ENCODE results near the gene KBTBD4.

KBTBD4 gene

DNA sequence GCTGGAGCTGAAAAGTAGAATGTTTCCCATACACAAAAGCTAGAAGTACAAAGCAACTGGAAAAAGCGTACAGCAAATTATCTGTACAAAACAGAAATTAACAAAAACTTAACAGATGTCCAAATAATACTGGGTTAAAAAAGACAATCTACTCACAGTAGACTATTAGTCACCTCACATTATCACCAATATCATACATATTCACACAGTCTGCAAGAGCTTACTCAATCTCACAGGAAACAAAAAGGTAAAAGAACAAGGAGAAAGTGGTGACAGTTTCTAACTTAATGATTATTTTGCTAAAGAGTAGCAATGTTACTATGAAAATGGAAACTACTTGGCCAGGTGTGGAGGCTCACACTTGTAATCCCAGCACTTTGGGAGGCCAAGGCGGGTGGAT, 37.7 kb downstream of the KBTBD4 start:
- no peak overlapping the region for H3K4me3 ChIP-seq (ENCODE audit: control insufficient read depth in 1 of 7, extremely low read depth in 1 of 7, insufficient read depth in 4 of 7, low read depth in 2 of 7, low read length in 6 of 7)
- ChIA-PET POLR2A (interaction anchor here (0.6 kb wide), 1 partner anchor 27 kb away, joined by 4 read pairs; no protein-coding TSS in a partner anchor), CTCF (interaction anchor here (1.2 to 3.3 kb wide), 7 partner anchors 10 to 32 kb away, joined by 4 to 13 read pairs (median 8); partner anchors contain the start of gene CELF1)
- no peak for DNase-seq
- no peaks in the 10 kb centered on the region for H3K27me3 ChIP-seq (replicated peaks in 2 of 5; ENCODE audit: control insufficient read depth in 4 of 5, insufficient read depth in 5 of 5, low read length in 4 of 5)
- no peak overlapping the region for H3K27ac ChIP-seq (ENCODE audit: insufficient read depth in 1 of 2, low read depth in 1 of 2, low read length in 2 of 2, poor library complexity in 1 of 2, severe bottlenecking in 2 of 2)
- WGBS (ENCODE audit: insufficient coverage): 100% methylated on average over 1 of the region's 2 CpGs
- no peaks in the 10 kb centered on the region for H3K9me3 ChIP-seq (ENCODE audit: control extremely low read depth in 1 of 5, control insufficient read depth in 4 of 5, insufficient read depth in 2 of 5, low read depth in 1 of 5, low read length in 4 of 5)
- H3K36me3 ChIP-seq (ENCODE audit: control insufficient read depth in 4 of 4, insufficient read depth in 4 of 4, low read length in 3 of 4): peaks cover 0 to 5% (median 3%) of the 10 kb centered on the region in 4 experiments
- H3K4me1 ChIP-seq (ENCODE audit: control extremely low read depth in 1 of 4, control insufficient read depth in 4 of 4, insufficient read depth in 4 of 4, low read length in 3 of 4): peaks cover 0 to 22% (median 10%) of the 10 kb centered on the region in 4 experiments

DNA sequence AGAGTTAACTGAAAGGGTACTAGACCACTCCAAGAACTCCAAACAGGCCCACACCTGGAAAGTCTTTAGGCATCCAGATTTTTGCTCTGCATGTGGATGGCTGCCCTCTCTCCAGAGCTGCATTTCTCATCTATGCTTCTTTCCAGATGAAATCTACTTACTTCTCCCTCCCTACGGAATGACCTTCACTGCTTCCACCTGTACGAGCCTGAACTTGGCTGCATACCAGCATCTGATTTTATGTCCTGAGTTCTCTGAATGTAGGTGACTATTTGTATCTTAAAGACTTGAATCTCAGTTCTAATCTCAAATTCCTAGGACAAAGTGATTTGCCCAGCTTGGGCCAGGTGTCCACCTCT, 39.1 kb downstream of the KBTBD4 start:
- DNase-seq: no peak
- no peak overlapping the region for H3K27ac ChIP-seq (ENCODE audit: insufficient read depth in 1 of 2, low read depth in 1 of 2, low read length in 2 of 2, poor library complexity in 1 of 2, severe bottlenecking in 2 of 2)
- H3K36me3 ChIP-seq (ENCODE audit: control insufficient read depth in 4 of 4, insufficient read depth in 4 of 4, low read length in 3 of 4): peaks cover 2 to 5% (median 4%) of the 10 kb centered on the region in 4 experiments
- no peaks in the 10 kb centered on the region for H3K27me3 ChIP-seq (replicated peaks in 2 of 5; ENCODE audit: control insufficient read depth in 4 of 5, insufficient read depth in 5 of 5, low read length in 4 of 5)
- WGBS (ENCODE audit: insufficient coverage): no CpG with 5 or more reads among the region's 2 CpGs
- no peak overlapping the region for H3K4me3 ChIP-seq (ENCODE audit: control insufficient read depth in 1 of 7, extremely low read depth in 1 of 7, insufficient read depth in 4 of 7, low read depth in 2 of 7, low read length in 6 of 7)
- POLR2A ChIA-PET: interaction anchor here (0.5 kb wide), 1 partner anchor 39 kb away, joined by 3 read pairs; no protein-coding TSS in a partner anchor
- peaks cover 0 to 22% (median 10%) of the 10 kb centered on the region in 4 experiments for H3K4me1 ChIP-seq (ENCODE audit: control extremely low read depth in 1 of 4, control insufficient read depth in 4 of 4, insufficient read depth in 4 of 4, low read length in 3 of 4)
- H3K9me3 ChIP-seq (ENCODE audit: control extremely low read depth in 1 of 5, control insufficient read depth in 4 of 5, insufficient read depth in 2 of 5, low read depth in 1 of 5, low read length in 4 of 5): no peaks in the 10 kb centered on the region
- CTCF ChIA-PET: interaction anchor here (0.8 to 3.3 kb wide), 9 partner anchors 9 to 50 kb away, joined by 3 to 13 read pairs (median 8); partner anchors contain the start of gene CELF1

DNA sequence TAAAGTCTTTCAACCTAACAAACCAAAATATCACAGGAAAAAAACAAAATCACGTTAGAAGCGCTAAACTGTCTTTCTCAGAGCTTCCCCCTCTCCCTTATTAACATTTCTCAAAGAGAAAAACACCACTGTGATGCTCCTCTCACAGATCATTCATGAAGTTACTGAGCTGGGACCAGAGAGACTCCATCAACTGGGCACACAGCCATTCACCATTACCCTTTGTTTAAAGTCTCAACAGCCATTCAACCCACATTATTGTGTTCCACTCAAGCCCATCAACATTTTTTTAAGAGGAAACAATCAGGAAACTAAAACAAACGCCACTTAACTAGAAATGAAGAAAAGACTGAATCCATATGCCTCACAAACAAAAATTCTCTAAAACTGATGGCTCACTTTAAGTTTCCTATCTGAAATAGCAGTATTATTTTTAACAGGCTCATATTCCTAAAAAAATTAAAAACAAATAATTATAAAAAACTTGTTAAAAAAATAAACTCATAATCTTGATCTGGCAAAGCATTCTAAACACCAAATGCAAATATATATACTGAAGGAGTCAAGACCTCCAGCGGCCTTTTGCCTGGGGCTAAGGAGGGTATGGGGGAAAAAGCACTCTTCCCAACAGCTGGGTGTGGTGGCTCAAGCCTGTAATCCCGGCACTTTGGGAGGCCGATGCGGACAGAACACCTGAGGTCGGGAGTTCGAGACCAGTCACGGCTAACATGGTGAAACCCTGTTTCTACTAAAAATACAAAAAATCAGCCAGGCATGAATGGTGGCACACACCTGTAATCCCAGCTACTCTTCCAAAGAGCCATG, 39.8 kb downstream of the KBTBD4 start:
- WGBS (ENCODE audit: insufficient coverage): 87% methylated on average over 9 of the region's 10 CpGs
- no peak for DNase-seq
- H3K36me3 ChIP-seq (ENCODE audit: control insufficient read depth in 4 of 4, insufficient read depth in 4 of 4, low read length in 3 of 4): peaks cover 2 to 5% (median 4%) of the 10 kb centered on the region in 4 experiments
- no peak overlapping the region for H3K27ac ChIP-seq (ENCODE audit: insufficient read depth in 1 of 2, low read depth in 1 of 2, low read length in 2 of 2, poor library complexity in 1 of 2, severe bottlenecking in 2 of 2)
- no peaks in the 10 kb centered on the region for H3K27me3 ChIP-seq (replicated peaks in 2 of 5; ENCODE audit: control insufficient read depth in 4 of 5, insufficient read depth in 5 of 5, low read length in 4 of 5)
- H3K9me3 ChIP-seq (ENCODE audit: control extremely low read depth in 1 of 5, control insufficient read depth in 4 of 5, insufficient read depth in 2 of 5, low read depth in 1 of 5, low read length in 4 of 5): no peaks in the 10 kb centered on the region
- H3K4me1 ChIP-seq (ENCODE audit: control extremely low read depth in 1 of 4, control insufficient read depth in 4 of 4, insufficient read depth in 4 of 4, low read length in 3 of 4): peaks cover 0 to 23% (median 13%) of the 10 kb centered on the region in 4 experiments
- ChIA-PET POLR2A (interaction anchor here (0.6 kb wide), 1 partner anchor 14 kb away, joined by 3 read pairs; no protein-coding TSS in a partner anchor), CTCF (interaction anchor here (0.9 to 3.3 kb wide), 7 partner anchors 8 to 49 kb away, joined by 3 to 13 read pairs (median 8); no protein-coding TSS in a partner anchor)
- no peak overlapping the region for H3K4me3 ChIP-seq (ENCODE audit: control insufficient read depth in 1 of 7, extremely low read depth in 1 of 7, insufficient read depth in 4 of 7, low read depth in 2 of 7, low read length in 6 of 7)

DNA sequence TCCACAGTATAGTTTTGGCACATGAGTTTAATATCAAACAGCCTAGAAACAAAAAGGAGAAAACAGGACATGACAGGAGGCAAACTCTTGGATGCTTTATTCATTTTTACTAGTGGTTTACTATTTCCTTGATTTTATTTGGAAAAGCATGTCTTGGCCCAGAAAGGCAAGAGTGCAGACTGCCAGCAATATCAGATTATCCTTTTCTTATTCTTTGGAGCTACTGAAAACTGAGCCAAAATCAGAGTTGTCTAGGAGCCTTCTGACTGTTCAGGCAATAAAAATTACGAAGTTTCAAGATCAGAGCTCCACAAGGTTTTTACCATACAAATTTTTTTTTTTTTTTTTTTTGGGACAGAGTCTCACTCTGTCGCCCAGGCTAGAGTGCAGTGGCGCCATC, 41.9 kb downstream of the KBTBD4 start:
- peaks cover 0 to 35% (median 16%) of the 10 kb centered on the region in 4 experiments for H3K4me1 ChIP-seq (ENCODE audit: control extremely low read depth in 1 of 4, control insufficient read depth in 4 of 4, insufficient read depth in 4 of 4, low read length in 3 of 4)
- H3K9me3 ChIP-seq (ENCODE audit: control extremely low read depth in 1 of 5, control insufficient read depth in 4 of 5, insufficient read depth in 2 of 5, low read depth in 1 of 5, low read length in 4 of 5): no peaks in the 10 kb centered on the region
- DNase-seq: no peak
- WGBS (ENCODE audit: insufficient coverage): no CpG with 5 or more reads among the region's 3 CpGs
- ChIA-PET CTCF (interaction anchor here (0.6 to 2.6 kb wide), 10 partner anchors 8 to 74 kb away, joined by 3 to 13 read pairs (median 4); no protein-coding TSS in a partner anchor), POLR2A (interaction anchor here (0.6 kb wide), 1 partner anchor 558 kb away, joined by 3 read pairs; no protein-coding TSS in a partner anchor)
- peaks cover 2 to 5% (median 4%) of the 10 kb centered on the region in 4 experiments for H3K36me3 ChIP-seq (ENCODE audit: control insufficient read depth in 4 of 4, insufficient read depth in 4 of 4, low read length in 3 of 4)
- H3K27me3 ChIP-seq (replicated peaks in 2 of 5; ENCODE audit: control insufficient read depth in 4 of 5, insufficient read depth in 5 of 5, low read length in 4 of 5): no peaks in the 10 kb centered on the region
- no peak overlapping the region for H3K27ac ChIP-seq (ENCODE audit: insufficient read depth in 1 of 2, low read depth in 1 of 2, low read length in 2 of 2, poor library complexity in 1 of 2, severe bottlenecking in 2 of 2)
- no peak overlapping the region for H3K4me3 ChIP-seq (ENCODE audit: control insufficient read depth in 1 of 7, extremely low read depth in 1 of 7, insufficient read depth in 4 of 7, low read depth in 2 of 7, low read length in 6 of 7)

DNA sequence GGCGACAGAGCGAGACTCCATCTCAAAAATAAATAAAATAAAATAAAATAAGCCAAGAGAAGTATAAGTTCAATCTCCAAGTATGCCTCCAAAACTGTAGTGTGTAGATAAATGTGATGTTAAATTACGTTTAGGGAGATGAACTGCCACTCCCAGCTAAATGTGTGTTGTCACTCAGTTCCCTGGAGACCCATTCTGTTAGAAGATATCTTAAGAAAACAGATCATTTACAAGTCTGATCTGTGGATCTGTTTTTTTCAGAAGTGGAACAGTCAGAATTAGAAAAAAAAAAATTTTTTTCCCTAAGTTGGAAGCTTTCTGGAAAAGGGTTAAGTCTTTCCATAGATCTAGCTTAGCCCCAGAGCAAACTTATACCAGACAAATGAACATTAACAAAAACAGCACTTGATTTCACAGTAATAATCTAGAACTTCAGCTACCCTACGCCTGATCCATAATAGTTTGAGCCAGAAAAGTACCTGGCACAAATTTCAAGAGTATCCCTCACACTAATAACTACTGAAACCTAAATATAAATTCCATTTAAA, 44.0 kb downstream of the KBTBD4 start:
- POLR2A ChIA-PET: interaction anchor here (0.8 kb wide), 1 partner anchor 21 kb away, joined by 4 read pairs; no protein-coding TSS in a partner anchor

DNA sequence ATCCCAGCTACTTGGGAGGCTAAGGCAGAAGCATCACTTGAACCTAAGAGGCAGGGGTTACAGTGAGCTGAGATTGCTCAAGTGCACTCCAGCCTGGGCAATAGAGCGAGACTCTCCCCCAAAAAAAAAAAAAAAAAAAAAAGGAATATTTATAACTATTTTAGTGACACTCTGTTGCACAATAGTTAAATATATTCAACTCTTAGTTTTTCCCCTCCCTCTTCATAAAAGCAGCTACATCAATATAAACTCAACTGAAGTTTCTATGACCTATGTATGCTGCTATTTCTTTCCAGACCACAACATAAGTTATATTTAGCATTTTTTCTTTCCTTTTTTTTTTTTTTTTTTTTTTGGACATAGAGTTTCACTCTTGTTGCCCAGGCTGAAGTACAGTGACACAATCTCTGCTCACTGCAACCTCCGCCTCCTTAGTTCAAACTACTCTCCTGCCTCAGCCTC, 45.0 kb downstream of the KBTBD4 start:
- Histone ChIP-seq H3K27ac (ENCODE audit: insufficient read depth in 1 of 2, low read depth in 1 of 2, low read length in 2 of 2, poor library complexity in 1 of 2, severe bottlenecking in 2 of 2) (peak overlapping the region in 1 of 2 experiments; percentile 80), H3K4me1 (ENCODE audit: control extremely low read depth in 1 of 4, control insufficient read depth in 4 of 4, insufficient read depth in 4 of 4, low read length in 3 of 4) (peaks cover 0 to 16% (median 6%) of the 10 kb centered on the region in 4 experiments), H3K36me3 (ENCODE audit: control insufficient read depth in 4 of 4, insufficient read depth in 4 of 4, low read length in 3 of 4) (peaks cover 2 to 8% (median 7%) of the 10 kb centered on the region in 4 experiments), H3K9me3 (ENCODE audit: control extremely low read depth in 1 of 5, control insufficient read depth in 4 of 5, insufficient read depth in 2 of 5, low read depth in 1 of 5, low read length in 4 of 5) (no peaks in the 10 kb centered on the region), H3K4me3 (ENCODE audit: control insufficient read depth in 1 of 7, extremely low read depth in 1 of 7, insufficient read depth in 4 of 7, low read depth in 2 of 7, low read length in 6 of 7) (no peak overlapping the region), H3K27me3 (replicated peaks in 2 of 5; ENCODE audit: control insufficient read depth in 4 of 5, insufficient read depth in 5 of 5, low read length in 4 of 5) (no peaks in the 10 kb centered on the region)
- POLR2A ChIA-PET: no interaction called here
- DNase-seq: peak in 1 of 3 donors; percentile 15
- WGBS (ENCODE audit: insufficient coverage): 80% methylated on average over 1 of the region's 2 CpGs
- CTCF ChIA-PET: interaction anchor here (1.1 to 4.1 kb wide), 5 partner anchors 10 to 55 kb away, joined by 3 to 20 read pairs (median 6); no protein-coding TSS in a partner anchor

More for the DNA sequence above, 44.0 kb downstream of the KBTBD4 start:
- peaks cover 2 to 6% (median 5%) of the 10 kb centered on the region in 4 experiments for H3K36me3 ChIP-seq (ENCODE audit: control insufficient read depth in 4 of 4, insufficient read depth in 4 of 4, low read length in 3 of 4)
- no peak overlapping the region for H3K4me3 ChIP-seq (ENCODE audit: control insufficient read depth in 1 of 7, extremely low read depth in 1 of 7, insufficient read depth in 4 of 7, low read depth in 2 of 7, low read length in 6 of 7)
- no peaks in the 10 kb centered on the region for H3K9me3 ChIP-seq (ENCODE audit: control extremely low read depth in 1 of 5, control insufficient read depth in 4 of 5, insufficient read depth in 2 of 5, low read depth in 1 of 5, low read length in 4 of 5)
- peak overlapping the region in 1 of 2 experiments; percentile 47 for H3K27ac ChIP-seq (ENCODE audit: insufficient read depth in 1 of 2, low read depth in 1 of 2, low read length in 2 of 2, poor library complexity in 1 of 2, severe bottlenecking in 2 of 2)
- CTCF ChIA-PET: interaction anchor here (0.6 to 4.1 kb wide), 8 partner anchors 9 to 157 kb away, joined by 3 to 20 read pairs (median 6); no protein-coding TSS in a partner anchor
- DNase-seq: peak in 1 of 3 donors; percentile 19
- peaks cover 0 to 25% (median 9%) of the 10 kb centered on the region in 4 experiments for H3K4me1 ChIP-seq (ENCODE audit: control extremely low read depth in 1 of 4, control insufficient read depth in 4 of 4, insufficient read depth in 4 of 4, low read length in 3 of 4)
- no peaks in the 10 kb centered on the region for H3K27me3 ChIP-seq (replicated peaks in 2 of 5; ENCODE audit: control insufficient read depth in 4 of 5, insufficient read depth in 5 of 5, low read length in 4 of 5)
- WGBS (ENCODE audit: insufficient coverage): 71% methylated on average over 1 of the region's 4 CpGs

Measured in common myeloid progenitor, CD34-positive (primary cell).